ENCODE measurements around the gene KRTAP2-3.
"Not testable (repeated sequence)": the region's sequence is repeated elsewhere in the genome, so short reads cannot be mapped to it uniquely, and the experiment has no call there.

- TF ChIP-seq CTCF (IDR thresholded peaks at IDR 0.05; ENCODE audit: insufficient read depth, low read length, poor library complexity, severe bottlenecking); EZH2phosphoT487 (conservative IDR thresholded peaks at IDR 0.05; ENCODE audit: low read length): not testable (repeated sequence)
Measured at GRCh38 chr17:41105347-41105746, 45.4 kb upstream of the KRTAP2-3 start, which contains the start of gene KRTAP4-9.

All from SU-DHL-6 (cell line).